ENCODE measurements around the gene PLCG2.
"Not testable (repeated sequence)": the region's sequence is repeated elsewhere in the genome, so short reads cannot be mapped to it uniquely, and the experiment has no call there.

The PLCG2 gene

DNA sequence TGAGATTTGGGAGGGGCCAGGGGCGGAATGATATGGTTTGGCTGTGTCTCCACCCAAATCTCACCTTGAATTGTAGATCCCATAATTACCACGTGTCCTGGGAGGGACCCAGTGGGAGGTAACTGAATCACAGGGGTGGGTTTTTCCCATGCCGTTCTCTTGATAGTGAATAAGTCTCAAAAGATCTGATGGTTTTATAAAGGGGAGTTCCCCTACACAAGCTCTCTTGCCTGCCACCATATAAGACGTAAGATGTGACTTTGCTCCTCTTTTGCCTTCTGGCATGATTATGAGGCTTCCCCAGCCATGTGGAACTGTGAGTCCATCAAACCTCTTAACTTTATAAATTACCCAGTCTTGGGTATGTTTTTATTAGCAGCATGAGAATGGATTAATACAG lies 230.7 kb downstream of the PLCG2 start:
- DNase-seq, result not testable (repeated sequence)

DNA sequence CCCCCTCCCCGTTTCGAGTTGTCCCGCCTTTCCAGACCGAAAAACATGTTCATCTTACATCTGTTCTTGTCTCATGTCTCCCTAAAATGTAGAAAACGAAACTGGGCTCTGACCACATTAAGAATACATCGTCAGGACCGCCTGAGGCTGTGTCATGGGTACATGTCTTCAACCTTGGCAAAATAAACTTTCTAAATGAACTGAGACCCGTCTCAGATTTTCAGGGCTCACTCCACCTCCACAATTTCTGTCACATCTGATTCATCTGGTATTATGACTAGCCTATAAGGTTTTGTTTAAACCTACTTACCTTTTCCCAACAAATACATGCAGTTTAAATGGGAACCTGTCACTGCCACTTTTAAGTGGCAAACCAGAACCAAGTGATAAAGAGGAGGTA lies 231.6 kb downstream of the PLCG2 start:
- no peak for DNase-seq

DNA sequence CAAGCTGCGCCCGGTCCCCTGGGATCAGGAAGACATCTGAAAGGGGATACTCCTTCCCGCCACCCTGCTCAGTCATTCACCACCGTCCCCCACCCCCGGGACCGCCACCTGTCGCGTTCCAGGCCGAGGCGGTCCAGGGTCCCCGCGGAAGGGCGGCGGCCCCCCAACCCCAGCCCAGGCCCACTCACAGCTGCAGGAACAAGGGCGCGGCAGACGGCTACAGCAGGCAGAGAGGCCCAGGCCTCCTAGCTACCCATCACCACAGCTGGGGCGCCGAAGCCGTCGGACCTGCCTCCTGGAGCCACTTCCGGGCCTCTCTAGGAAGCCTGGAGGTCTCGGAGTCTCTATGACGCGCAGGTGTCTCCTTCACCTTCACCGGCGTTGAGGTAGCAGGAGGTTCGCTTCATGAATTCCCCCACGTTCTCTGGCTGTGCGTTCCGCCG lies 232.1 kb downstream of the PLCG2 start, which contains the start of gene SDR42E1:
TSS of gene SDR42E1 (minus strand) at position 272 of the 443 bp plus-strand sequence. CDS start 10,612 bp downstream, outside the sequence.
- no peak for DNase-seq
